GM21529 (cell line): ENCODE measurements around the gene TTC39C.

Experiments
- ATAC-seq: cut with Tn5 transposase; IDR thresholded peaks from one replicate; pipeline ENCODE4 v1.9.1; 2021; ENCODE audit not compliant: unreplicated experiment

Gene TTC39C

GRCh38 chr18:24014062-24014985 lies at the start of gene TTC39C:
Gene TTC39C (plus strand): TSS chr18:24014754. CDS start chr18:24014872, 118 bp downstream.
- ATAC-seq: peak; percentile 27

GRCh38 chr18:23966909-23967308 lies 47.6 kb upstream of the TTC39C start:
- no peak for ATAC-seq

- peak; percentile 59 for ATAC-seq
These were observed 47.0 kb upstream of the TTC39C start for GRCh38 chr18:23967321-23968089.

- ATAC-seq: no peak
These were observed 45.6 kb upstream of the TTC39C start for GRCh38 chr18:23968638-23969604.

GRCh38 chr18:23969664-23970063 lies 44.9 kb upstream of the TTC39C start:
- ATAC-seq: no peak

GRCh38 chr18:23970161-23971096 lies 44.1 kb upstream of the TTC39C start:
- no peak for ATAC-seq

- no peak for ATAC-seq
These were observed 43.5 kb upstream of the TTC39C start for GRCh38 chr18:23971097-23971440.

GRCh38 chr18:23971666-23972230 lies 42.8 kb upstream of the TTC39C start:
- no peak for ATAC-seq

GRCh38 chr18:23972453-23972852 lies 42.1 kb upstream of the TTC39C start:
- peak; percentile 75 for ATAC-seq

GRCh38 chr18:23977103-23977502 lies 37.5 kb upstream of the TTC39C start:
- no peak for ATAC-seq

GRCh38 chr18:23977719-23978483 lies 36.7 kb upstream of the TTC39C start:
- ATAC-seq: no peak

GRCh38 chr18:23981369-23981980 lies 33.1 kb upstream of the TTC39C start:
- ATAC-seq: peak; percentile 98

- ATAC-seq: no peak
These were observed 32.1 kb upstream of the TTC39C start for GRCh38 chr18:23982155-23983079.

- ATAC-seq: no peak
These were observed 31.4 kb upstream of the TTC39C start for GRCh38 chr18:23983112-23983511.

- peak; percentile 72 for ATAC-seq
These were observed 27.8 kb upstream of the TTC39C start for GRCh38 chr18:23986600-23987359.
